GM18951 (cell line): ENCODE measurements around the gene CTTNBP2.

Experiments used
- POLR2A ChIP-seq: IDR thresholded peaks from 4 replicates; pipeline ENCODE4 v1.6.1; 2011; ENCODE audit warnings: mild to moderate bottlenecking; ENCODE audit not compliant: insufficient read length, insufficient read depth; ENCODE audit errors: extremely low read depth
- in situ Hi-C: fragments of 300-500 bp; cut with MboI; formaldehyde crosslinking; loops from one replicate; pipeline ENCODE4 v1.12.0; 2022; ENCODE audit warnings: low sequenced_read_pairs, mixed read lengths, inconsistent platforms; ENCODE audit not compliant: unreplicated experiment

CTTNBP2 gene

DNA sequence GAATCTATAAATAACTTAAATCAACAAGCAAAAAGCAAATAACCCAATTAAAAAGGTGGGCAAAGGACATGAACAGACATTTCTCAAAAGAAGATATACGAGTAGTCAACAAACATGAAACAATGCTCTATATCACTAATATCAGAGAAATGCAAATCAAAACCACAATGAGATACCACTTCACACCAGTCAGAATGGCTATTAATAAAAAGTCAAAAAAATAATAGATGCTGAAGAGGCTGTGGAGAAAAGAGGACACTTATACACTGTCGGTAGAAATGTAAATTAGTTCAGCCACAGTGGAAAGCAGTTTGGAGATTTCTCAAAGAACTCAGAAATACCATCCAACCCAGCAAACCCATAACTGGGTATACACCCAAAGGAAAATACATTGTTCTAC is 70.6 kb downstream of the CTTNBP2 start:
- no peak for TF ChIP-seq POLR2A
- in situ Hi-C loops, result no loop called here

DNA sequence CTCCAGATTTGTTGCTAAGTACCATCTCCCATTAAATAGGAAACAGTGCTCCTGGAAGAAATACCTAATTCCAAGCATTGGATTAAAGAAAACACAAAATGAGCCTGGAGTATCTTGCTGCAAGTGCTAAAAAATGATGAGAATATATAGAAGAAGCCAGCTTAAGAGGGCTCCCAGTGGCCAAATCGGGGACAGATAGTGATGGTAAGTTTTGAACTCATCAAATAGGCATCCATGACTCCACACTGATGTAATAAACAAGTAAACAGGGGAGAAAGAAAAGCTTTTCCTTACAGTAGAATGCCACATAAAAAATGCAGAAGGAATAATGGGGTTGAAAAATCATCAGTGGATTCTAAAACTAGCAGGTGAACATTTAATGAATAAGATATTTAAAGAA is 72.4 kb downstream of the CTTNBP2 start:
- no peak for TF ChIP-seq POLR2A

DNA sequence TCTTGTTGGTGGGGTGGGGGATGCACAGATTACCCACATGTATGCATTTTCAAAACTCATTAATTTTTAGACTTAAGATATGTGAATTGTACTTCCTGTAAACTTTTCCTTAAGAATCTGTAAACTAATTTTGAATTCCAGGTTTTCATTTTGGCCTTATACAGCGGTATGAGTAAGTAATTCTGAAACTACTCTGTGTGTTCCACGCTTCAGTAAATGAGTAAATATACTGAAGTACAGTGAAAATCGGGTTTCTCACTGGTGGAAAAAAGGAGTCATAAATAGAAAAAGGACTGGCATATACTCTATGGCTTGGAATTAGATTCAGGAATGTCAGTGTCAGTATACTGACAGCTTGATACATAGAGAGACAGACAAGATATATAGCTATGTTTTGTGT is 72.8 kb downstream of the CTTNBP2 start:
- TF ChIP-seq POLR2A, result no peak
- in situ Hi-C loops, result no loop called here

More for the DNA sequence above, 72.4 kb downstream of the CTTNBP2 start:
- in situ Hi-C loops, result no loop called here

DNA sequence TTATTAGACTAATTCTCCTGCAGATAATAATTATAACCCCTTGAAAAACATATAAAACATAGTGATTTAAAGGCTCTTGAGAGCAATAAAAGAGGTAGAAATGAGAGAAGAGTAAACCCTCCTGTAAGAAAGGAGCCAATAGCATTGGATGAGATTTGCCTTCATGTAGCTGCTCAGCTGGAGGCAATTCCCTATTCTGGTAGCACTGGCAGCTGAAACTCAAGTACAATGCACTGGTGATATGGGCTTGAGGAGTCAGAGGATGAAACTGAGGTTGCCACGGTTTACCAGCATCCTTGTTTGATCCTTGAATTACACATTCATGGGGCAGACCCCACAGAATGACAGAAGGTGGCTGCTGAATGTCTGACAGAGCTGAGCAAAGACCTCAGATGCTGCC is 76.4 kb downstream of the CTTNBP2 start:
- in situ Hi-C loops, result no loop called here
- no peak for TF ChIP-seq POLR2A

DNA sequence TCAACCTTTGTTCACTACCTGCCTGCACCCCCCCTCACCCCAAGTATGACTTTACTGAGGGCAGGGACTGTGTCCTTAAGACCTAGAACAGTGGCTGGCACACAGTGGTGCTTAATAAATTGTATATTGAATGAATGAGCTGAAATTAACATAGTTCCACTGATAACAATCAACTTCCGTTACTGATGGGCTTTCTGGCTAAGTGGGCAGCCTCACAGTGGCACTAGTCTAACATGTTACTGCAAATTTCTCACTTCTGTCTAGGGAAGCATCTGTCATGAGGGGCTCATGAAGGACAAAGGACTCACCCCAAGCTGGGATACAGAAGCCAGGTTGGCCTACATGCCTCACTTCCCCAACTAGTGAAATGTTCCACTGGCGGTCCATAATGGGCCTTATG is 79.3 kb downstream of the CTTNBP2 start:
- in situ Hi-C loops, result no loop called here
- TF ChIP-seq POLR2A, result no peak

DNA sequence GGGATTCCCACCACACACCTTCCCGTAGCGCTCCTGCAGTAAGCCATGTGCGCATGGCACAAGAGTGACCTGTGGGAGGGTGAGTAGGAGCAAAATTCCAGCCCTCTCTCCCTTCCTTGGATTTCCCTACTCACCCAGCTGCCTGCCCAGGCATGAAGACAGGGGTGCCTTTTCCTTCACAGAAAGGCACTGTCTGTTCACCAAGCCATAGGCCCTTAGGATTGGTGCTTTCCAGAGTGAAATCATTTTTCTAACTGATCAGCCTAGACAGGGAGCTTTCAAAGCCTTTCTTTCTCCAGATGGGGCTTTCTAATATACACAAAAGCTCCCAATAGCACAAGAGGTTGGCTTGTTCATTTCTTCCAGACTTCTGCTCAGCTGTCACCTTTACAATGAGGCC is 79.7 kb downstream of the CTTNBP2 start:
- in situ Hi-C loops, result no loop called here
- TF ChIP-seq POLR2A, result no peak

DNA sequence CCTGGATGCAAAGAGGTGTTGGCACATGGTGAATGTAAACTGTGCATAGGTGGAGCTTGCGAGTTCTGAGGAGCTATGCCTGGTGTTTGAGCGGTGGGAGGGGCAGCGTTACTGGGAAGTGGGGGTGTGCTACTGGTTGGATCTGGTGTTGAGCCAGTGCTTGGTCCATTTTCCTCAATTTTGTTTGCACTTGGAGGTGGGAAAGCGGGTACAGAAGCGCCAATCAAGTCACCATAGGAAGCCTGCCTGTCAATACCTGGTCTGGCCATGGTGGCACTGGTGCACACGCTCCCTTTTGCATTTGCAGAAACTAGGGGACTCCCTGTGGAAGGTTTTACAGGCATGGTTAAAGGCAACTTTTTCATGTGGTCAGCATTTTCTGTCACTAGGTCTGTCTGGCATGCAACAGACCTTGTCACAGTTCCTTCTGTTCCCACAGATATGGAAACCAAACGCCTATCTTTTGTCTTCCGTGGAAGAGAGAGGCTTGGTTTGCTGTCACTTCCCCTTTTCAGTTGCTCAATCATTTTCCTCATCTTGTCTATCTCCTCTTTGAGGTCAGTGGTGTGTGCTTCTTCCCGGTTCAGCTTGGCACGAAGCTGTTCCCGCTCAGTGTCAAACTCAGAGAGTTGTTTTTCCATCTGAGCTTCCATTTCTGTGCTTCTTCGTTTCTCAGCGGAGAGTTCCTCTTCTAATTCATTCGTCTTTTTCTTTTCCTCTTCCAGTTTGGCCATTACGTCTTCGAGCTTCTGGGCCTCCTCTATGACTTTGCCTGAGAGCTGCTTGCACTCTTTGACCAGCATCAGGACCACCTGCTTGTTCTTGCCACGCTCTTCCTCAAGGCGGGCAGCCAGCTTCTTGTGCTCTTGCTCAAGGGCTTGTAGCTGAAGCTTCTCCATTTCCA is 81.1 kb downstream of the CTTNBP2 start:
- in situ Hi-C loops, result no loop called here
- TF ChIP-seq POLR2A, result no peak

DNA sequence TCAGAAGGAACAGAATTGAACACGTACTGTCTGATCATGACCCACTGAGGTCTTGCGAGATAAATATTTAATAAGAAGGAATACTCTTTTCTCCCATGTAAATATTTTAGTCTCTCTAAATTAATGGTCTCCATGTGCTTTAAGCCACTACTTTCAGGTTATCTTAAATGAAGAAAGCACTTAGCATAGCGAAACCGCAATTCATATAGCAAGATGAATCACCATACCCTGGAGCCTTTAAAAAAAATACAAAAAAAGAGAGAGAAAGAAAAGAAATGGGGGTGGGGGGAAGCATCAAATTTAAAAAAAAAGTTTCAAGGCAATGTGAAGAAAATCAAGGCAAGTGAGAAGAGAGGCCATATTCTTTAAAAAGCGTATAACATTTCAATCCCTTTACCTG is 82.5 kb downstream of the CTTNBP2 start:
- in situ Hi-C loops, result no loop called here
- TF ChIP-seq POLR2A, result no peak

DNA sequence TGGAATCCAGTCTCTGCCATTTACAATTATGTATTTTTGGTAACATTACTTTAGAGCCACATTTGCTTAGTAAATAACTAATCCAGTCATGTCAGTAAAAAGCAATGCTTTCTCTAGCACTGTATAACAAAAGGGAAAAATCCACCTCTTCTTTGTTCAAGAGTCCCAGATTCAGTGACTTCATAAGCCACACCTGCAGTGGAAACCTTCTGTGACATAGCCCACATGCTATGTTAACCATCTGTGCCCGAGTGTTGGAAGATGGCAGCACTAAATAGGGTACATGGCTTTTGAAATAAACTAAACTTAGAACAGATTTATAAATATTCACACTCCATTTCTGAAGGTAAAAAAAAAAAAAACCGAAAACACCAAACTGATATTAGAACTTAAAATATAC is 83.0 kb downstream of the CTTNBP2 start:
- in situ Hi-C loops, result no loop called here

DNA sequence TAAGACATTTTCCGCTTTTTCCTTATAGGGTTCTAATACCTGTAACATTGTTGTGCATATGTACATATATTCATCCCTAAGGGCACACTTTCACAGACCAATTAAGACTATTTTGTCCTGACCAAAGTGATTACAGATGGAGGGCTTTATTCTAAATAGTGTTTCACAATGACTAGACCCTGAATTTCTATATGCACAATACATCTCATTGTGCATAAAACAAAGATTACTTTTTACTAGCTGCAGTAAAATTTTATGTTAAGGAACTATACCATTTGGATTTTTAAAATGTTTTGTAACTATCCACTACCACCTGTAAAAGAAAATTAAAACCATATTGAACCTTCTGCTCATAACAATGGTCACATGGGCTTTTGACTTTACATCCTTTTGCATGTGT is 87.8 kb downstream of the CTTNBP2 start:
- in situ Hi-C loops, result no loop called here
- no peak for TF ChIP-seq POLR2A

More for the DNA sequence above, 83.0 kb downstream of the CTTNBP2 start:
- TF ChIP-seq POLR2A, result no peak

DNA sequence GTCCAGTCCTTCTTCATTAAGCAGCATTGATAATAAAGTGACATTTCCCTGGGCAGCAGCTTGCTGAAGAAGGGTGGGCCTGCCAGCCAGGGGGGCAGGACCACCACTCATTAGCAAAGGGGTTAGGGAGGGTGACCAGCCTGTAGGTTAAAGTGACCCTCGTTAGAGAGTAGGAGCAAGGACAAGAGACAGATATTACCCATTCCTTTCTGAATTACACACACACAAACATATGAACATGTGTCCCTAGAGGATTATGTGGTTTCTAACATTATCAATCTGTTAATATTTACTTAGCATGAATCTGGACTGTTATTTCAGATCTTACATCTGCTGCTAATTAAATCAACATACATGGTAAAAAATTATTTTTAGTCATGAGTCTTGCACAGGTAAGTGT is 88.9 kb downstream of the CTTNBP2 start:
- in situ Hi-C loops, result no loop called here
- no peak for TF ChIP-seq POLR2A

DNA sequence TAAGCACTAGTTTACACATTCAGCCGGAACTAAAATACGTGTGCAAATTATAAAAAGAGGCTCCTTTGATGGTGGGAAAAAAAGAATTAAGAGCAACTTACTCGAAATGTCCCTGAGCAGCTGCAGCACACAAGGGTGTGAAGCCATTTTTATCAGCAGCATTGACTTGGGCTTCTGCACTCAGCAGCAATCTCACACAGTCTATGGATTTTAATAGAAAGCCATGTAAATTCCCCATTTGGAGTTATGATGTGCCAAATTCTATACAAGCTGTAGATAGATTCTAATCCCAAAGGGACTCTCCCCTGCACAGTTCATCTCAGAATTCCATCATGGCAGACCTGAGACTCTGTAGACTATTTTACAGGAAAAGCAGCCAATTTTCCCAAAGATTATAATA is 90.5 kb downstream of the CTTNBP2 start:
- in situ Hi-C loops, result no loop called here
- TF ChIP-seq POLR2A, result no peak

DNA sequence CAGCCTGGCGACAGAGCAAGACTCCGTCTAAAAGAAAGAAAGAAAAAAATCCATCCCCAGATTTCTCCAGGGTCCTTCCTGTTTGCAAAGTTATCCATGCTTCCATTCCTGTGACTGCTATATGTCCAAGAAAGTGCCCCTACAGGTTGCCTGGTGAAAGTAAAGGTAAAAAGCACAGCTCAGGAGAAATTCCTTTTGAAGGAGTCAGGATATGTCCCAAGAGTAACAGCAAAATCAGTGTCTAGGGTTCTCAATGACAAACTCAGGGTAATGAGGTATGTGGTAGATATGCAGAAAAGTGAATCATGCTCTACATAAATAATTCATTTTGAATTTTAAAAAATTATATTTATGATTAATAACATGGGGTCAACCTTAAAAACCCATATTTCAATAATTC is 91.5 kb downstream of the CTTNBP2 start:
- in situ Hi-C loops, result no loop called here
- no peak for TF ChIP-seq POLR2A

DNA sequence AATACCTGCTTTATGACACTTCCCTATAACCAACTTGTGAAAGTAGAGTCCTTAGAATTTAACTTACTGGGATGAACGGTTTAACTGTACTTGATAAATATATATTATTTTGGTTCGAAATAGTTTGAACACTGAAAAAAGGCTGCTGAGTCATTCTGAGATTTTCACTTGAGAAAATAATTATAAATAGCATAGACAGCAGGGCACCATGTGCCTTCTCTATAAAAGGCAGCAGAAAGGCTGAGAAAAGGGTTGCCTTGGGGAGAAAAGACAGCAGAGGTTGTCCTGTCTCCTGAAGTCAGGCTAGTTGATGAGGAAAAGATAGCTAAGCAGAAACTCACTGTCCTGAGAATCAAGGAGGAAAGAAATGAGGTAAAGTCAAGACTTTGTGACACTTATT is 92.4 kb downstream of the CTTNBP2 start:
- in situ Hi-C loops, result no loop called here

DNA sequence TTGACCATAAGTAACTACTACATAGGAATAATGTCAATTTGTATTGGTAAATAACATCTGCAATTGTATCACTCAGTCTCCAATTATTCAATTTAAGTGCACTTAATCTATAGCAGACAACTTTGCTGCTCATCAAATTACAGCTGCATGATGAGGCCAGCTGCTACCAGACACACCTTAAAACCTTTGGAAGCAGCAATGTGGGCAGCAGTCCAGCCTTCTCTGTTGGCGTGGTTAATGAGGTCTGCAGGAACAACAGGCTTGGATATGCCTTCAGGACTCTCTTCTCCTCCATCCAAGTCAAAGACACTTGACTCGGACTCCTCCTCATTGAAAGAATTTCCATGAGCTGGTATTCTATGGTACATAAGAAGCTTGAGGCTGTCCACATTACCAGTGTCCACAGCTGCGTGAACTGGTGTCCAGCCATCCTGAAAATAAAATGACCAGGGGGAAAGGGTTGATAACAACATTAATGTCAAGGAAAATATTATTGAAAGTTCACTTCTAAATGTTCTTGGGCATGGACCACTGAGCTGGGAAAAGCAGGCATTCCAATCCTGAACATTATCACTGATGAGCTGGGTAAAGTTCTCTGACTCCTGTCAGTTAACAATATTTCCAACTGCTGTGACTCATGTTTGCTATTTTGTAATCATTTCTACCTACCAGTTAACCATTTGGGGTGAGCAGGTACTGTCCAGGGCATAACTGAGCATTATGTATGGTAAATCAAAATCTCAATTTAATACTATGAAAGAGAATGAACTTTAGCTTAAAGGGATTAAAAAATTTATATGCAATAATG is 95.7 kb downstream of the CTTNBP2 start:
- in situ Hi-C loops, result no loop called here
- TF ChIP-seq POLR2A, result no peak

More for the DNA sequence above, 92.4 kb downstream of the CTTNBP2 start:
- no peak for TF ChIP-seq POLR2A
